Measurements from ENCODE around the gene C1orf52. TPM values are rescaled to one million over a fixed set of nuclear protein-coding genes. Genes with fewer than 3 reads are reported as not detected.

C1orf52 gene
- total and polyA plus RNA-seq, 9 of the 15 experiments (the other 6 are each of a cell fraction or from before 2014, with no cell fraction given): 17.0 to 38.5 (median 33.0) TPM

DNA sequence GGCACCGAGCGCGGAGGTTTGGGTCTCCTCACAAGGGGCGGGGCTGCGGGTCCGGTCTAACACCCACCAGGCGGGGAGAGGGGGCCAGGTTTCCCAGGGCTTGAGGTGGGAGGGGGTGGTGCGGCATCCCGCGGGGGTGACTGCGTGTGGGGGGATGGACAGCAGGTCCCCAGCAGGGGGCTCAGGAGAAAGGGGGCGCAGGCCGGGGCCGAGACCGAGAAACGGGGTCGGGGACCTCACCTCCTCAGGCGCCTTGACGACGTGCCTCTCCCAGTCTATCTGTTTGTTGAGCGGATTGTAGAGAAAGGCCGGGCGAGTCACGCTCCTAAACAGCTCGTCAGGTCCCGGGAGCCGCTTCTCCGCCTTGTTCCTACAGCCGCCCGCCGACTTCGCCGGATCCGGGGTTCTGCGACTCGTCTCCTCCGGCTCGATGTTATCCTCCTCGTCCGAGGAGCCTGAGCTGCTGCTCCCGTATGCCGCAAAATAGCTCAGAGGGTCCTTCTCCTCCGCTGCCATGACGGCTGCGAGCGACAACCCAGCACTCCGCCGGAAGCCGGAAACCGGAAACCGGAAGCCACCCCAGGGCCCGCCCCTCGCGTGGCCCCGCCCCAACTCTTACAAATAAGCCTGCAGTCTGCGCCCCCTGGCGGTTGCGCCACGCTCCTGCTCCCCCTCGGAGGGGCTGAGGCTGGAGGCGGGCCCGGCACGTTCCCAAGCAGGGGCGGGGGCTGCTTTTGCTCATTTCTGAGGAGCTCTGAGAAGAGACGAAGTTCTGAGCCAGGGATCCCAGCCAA lies at the start of gene C1orf52 (continued):
- TF ChIP-seq, protein P1, sequence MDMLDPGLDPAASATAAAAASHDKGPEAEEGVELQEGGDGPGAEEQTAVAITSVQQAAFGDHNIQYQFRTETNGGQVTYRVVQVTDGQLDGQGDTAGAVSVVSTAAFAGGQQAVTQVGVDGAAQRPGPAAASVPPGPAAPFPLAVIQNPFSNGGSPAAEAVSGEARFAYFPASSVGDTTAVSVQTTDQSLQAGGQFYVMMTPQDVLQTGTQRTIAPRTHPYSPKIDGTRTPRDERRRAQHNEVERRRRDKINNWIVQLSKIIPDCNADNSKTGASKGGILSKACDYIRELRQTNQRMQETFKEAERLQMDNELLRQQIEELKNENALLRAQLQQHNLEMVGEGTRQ (CRISPR knock-in tag; IDR thresholded peaks at IDR 0.05): no peak
- TF ChIP-seq JUN (IDR thresholded peaks at IDR 0.05; ENCODE audit: borderline replicate concordance, low read depth, low read length) (no peak), JUN (CRISPR knock-in tag; IDR thresholded peaks at IDR 0.05; ENCODE audit: borderline replicate concordance) (no peak), FOXM1 (IDR thresholded peaks at IDR 0.05; ENCODE audit: low read depth) (no peak), FOXM1 (CRISPR knock-in tag; IDR thresholded peaks at IDR 0.05; ENCODE audit: low read depth) (0 out of 2 replicates have a peak, but pooled peaks have one; percentile 50), ZNF766 (CRISPR knock-in tag; conservative IDR thresholded peaks at IDR 0.05) (no peak), ESRRB (CRISPR knock-in tag; IDR thresholded peaks at IDR 0.05; ENCODE audit: borderline replicate concordance) (no peak), NFE2L1 (tag; IDR thresholded peaks at IDR 0.05; ENCODE audit: borderline replicate concordance, low read depth) (no peak), NFE2 (IDR thresholded peaks at IDR 0.05; ENCODE audit: low read depth) (no peak), ZNF609 (CRISPR knock-in tag; IDR thresholded peaks at IDR 0.05; ENCODE audit: borderline replicate concordance) (no peak), NELFE (IDR thresholded peaks at IDR 0.05; ENCODE audit: insufficient read depth, insufficient read length) (no peak), HCFC1 (IDR thresholded peaks at IDR 0.05; ENCODE audit: low read depth, low read length) (peak; percentile 67), ZNF146 (CRISPR knock-in tag; IDR thresholded peaks at IDR 0.05; ENCODE audit: unreplicated experiment) (no peak), DPF2 (IDR thresholded peaks at IDR 0.05) (no peak), ZNF41 (CRISPR knock-in tag; conservative IDR thresholded peaks at IDR 0.05) (no peak), ZNF696 (CRISPR knock-in tag; conservative IDR thresholded peaks at IDR 0.05) (no peak), CBX1 (IDR thresholded peaks at IDR 0.05; ENCODE audit: low read depth) (peak; percentile 77; the same call in 1 of the 2 replicates), FOXO4 (CRISPR knock-in tag; IDR thresholded peaks at IDR 0.05) (no peak), KAT8 (IDR thresholded peaks at IDR 0.05; ENCODE audit: low read depth) (no peak)
- TF ChIP-seq, protein P2, sequence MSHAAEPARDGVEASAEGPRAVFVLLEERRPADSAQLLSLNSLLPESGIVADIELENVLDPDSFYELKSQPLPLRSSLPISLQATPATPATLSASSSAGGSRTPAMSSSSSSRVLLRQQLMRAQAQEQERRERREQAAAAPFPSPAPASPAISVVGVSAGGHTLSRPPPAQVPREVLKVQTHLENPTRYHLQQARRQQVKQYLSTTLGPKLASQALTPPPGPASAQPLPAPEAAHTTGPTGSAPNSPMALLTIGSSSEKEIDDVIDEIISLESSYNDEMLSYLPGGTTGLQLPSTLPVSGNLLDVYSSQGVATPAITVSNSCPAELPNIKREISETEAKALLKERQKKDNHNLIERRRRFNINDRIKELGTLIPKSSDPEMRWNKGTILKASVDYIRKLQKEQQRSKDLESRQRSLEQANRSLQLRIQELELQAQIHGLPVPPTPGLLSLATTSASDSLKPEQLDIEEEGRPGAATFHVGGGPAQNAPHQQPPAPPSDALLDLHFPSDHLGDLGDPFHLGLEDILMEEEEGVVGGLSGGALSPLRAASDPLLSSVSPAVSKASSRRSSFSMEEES (CRISPR knock-in tag; IDR thresholded peaks at IDR 0.05): no peak
